Stimulated activated CD8-positive, alpha-beta memory T cell treated with anti-CD3 and anti-CD28 coated beads, Interleukin-2, amount 100 ng/mL, for 1 hour (primary cell): ENCODE results near the gene FTO.

Experiments used
- DNase-seq, 2 donors: peaks; one replicate each; pipeline ENCODE4 v3.0.0-alpha.2; 2020; ENCODE audit warnings: low read depth in 2 of 2

FTO gene

GRCh38 chr16:53781023-53781605 lies 77.2 kb downstream of the FTO start:
- no peak for DNase-seq

GRCh38 chr16:53782148-53782547 lies 78.2 kb downstream of the FTO start:
- no peak for DNase-seq

GRCh38 chr16:53784291-53784690 lies 80.3 kb downstream of the FTO start:
- no peak for DNase-seq

- DNase-seq = no peak
These were observed 81.1 kb downstream of the FTO start for GRCh38 chr16:53785044-53785443.

GRCh38 chr16:53785916-53786315 lies 82.0 kb downstream of the FTO start:
- no peak for DNase-seq

GRCh38 chr16:53787423-53787822 lies 83.5 kb downstream of the FTO start:
- DNase-seq = no peak

GRCh38 chr16:53789137-53789536 lies 85.2 kb downstream of the FTO start:
- DNase-seq = no peak

- DNase-seq = no peak
These were observed 88.4 kb downstream of the FTO start for GRCh38 chr16:53792161-53792951.

- no peak for DNase-seq
These were observed 99.5 kb downstream of the FTO start for GRCh38 chr16:53803451-53803850.

GRCh38 chr16:53803998-53804397 lies 100.0 kb downstream of the FTO start:
- DNase-seq = no peak

- DNase-seq = no peak
These were observed 100.5 kb downstream of the FTO start for GRCh38 chr16:53804467-53804866.

GRCh38 chr16:53805113-53805512 lies 101.2 kb downstream of the FTO start:
- no peak for DNase-seq

GRCh38 chr16:53805752-53806151 lies 101.8 kb downstream of the FTO start:
- DNase-seq = no peak

GRCh38 chr16:53809088-53809932 lies 105.4 kb downstream of the FTO start:
- no peak for DNase-seq

GRCh38 chr16:53812914-53813313 lies 109.0 kb downstream of the FTO start:
- DNase-seq = no peak

- no peak for DNase-seq
These were observed 110.8 kb downstream of the FTO start for GRCh38 chr16:53814801-53815200.

- DNase-seq = no peak
These were observed 112.4 kb downstream of the FTO start for GRCh38 chr16:53816211-53816836.

- DNase-seq = no peak
These were observed 113.3 kb downstream of the FTO start for GRCh38 chr16:53817117-53817755.

GRCh38 chr16:53817812-53818550 lies 114.0 kb downstream of the FTO start:
- DNase-seq = no peak

- no peak for DNase-seq
These were observed 117.5 kb downstream of the FTO start for GRCh38 chr16:53821487-53821886.
